ENCODE data around the gene SOX6.

- TF ChIP-seq CTCF (IDR thresholded peaks at IDR 0.05) = no peak
- no peak for TF ChIP-seq POLR2A (IDR thresholded peaks at IDR 0.05)
- TF ChIP-seq POLR2AphosphoS5 (IDR thresholded peaks at IDR 0.05) = no peak
- no peak for TF ChIP-seq EP300 (IDR thresholded peaks at IDR 0.05)
Measured at GRCh38 chr11:16204261-16204660, 152.1 kb downstream of the SOX6 start.
